Iris pigment epithelial cell (primary cell): ENCODE data around the gene MCCD1.

Experiments
- DNase-seq: peaks from one replicate; pipeline ENCODE4 v3.0.0-alpha.2; 2011; ENCODE audit warnings: low read depth

Gene MCCD1

GRCh38 chr6:31572041-31572911, 43.5 kb downstream of the MCCD1 start, which contains the start of gene LTA:
TSS of gene LTA (plus strand) at chr6:31572289. CDS start at chr6:31572743, 454 bp downstream.
- DNase-seq: no peak

GRCh38 chr6:31573239-31574105, 44.7 kb downstream of the MCCD1 start:
- DNase-seq: no peak

GRCh38 chr6:31574106-31575061, 45.6 kb downstream of the MCCD1 start:
- no peak for DNase-seq

GRCh38 chr6:31575335-31575901, 46.7 kb downstream of the MCCD1 start, which contains the start of gene TNF:
TSS of gene TNF (plus strand) at chr6:31575565. CDS start at chr6:31575742, 177 bp downstream.
- DNase-seq: no peak

- no peak for DNase-seq
These were observed 47.4 kb downstream of the MCCD1 start for GRCh38 chr6:31575952-31576685.

- DNase-seq: no peak
These were observed 48.3 kb downstream of the MCCD1 start for GRCh38 chr6:31576897-31577578.

- no peak for DNase-seq
These were observed 48.8 kb downstream of the MCCD1 start for GRCh38 chr6:31577579-31577966.

GRCh38 chr6:31578184-31579118, 49.7 kb downstream of the MCCD1 start:
- DNase-seq: no peak

- DNase-seq: no peak
These were observed 50.4 kb downstream of the MCCD1 start for GRCh38 chr6:31579119-31579505.
